ENCODE measurements around the gene AMN1. TPM values are rescaled to one million over a fixed set of nuclear protein-coding genes. Genes with fewer than 3 reads are reported as not detected.

AMN1 gene
- polyA plus RNA-seq, 1 donor from 2014 or later: 18.6 TPM

DNA sequence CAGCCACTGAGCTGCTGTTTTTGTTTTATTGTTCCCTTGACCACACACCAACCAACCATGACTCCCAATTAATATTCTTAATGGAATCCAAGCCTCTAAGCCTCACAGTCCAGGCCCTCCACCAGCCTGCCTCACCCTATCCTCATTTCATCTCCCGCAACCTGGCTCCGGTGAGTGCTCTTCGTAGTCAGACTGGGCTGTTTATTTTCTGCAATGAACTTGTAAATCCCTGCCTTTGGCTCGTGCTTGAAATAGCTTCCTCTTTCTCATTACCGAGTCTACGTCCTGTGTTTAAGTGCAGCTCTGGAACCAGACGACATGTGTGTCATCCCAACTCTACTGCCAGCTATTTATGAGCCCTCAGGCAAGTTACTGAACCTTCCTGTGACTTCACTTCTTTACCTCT is 81.7 kb downstream of the AMN1 start:
- Mint-ChIP-seq H3K4me3 (no peak overlapping the region), H3K9me3 (no peaks in the 10 kb centered on the region), H3K27ac (no peak overlapping the region), H3K27me3 (no peaks in the 10 kb centered on the region), H3K4me1 (peaks cover 9 to 17% (median 13%) of the 10 kb centered on the region in 3 donors), H3K36me3 (no peaks in the 10 kb centered on the region)

DNA sequence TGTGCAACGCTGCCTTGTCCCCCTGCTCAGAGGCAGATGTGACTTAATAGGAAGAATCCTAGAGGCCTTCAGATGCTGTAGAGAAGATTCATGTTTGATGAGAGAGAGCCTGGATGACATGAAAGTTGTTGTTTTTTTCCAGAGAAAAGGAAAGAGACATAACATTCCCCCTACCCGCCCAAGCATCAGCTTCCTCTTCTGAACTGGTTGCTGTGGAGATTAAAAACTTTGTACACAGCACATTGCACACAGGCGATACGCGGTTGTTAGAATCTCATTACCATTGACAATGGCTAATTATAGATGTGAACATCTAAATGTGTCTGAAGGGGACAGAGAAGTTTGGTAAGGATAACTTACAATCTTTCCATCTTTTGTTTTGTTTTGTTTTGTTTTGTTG is 82.9 kb downstream of the AMN1 start:
- peaks cover 9 to 19% (median 13%) of the 10 kb centered on the region in 3 donors for H3K4me1 Mint-ChIP-seq
- peak overlapping the region in 2 of 4 donors; percentile 20 to 76 for H3K4me3 Mint-ChIP-seq
- H3K27me3 Mint-ChIP-seq: no peaks in the 10 kb centered on the region
- no peak overlapping the region for H3K27ac Mint-ChIP-seq
- no peaks in the 10 kb centered on the region for H3K36me3 Mint-ChIP-seq
- no peaks in the 10 kb centered on the region for H3K9me3 Mint-ChIP-seq

DNA sequence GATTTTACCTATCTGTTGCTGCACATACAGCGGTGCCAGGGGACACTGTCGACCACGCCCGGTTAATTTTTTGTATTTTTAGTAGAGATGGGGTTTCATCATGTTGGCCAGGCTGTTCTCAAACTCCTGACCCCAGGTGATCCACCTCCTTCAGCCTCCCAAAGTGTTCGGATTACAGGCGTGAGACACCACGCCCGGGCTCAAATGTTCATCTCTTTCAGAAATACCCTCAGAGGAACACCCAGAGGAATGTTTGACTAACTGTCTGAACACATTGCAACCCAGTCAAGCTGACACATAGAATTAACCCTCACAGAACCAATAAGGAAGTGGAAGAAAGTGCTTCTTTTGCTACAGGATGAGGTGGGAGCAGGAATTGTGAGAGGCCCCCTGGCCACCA is 84.3 kb downstream of the AMN1 start:
- no peaks in the 10 kb centered on the region for H3K9me3 Mint-ChIP-seq
- H3K27ac Mint-ChIP-seq: no peak overlapping the region
- no peaks in the 10 kb centered on the region for H3K36me3 Mint-ChIP-seq
- H3K4me3 Mint-ChIP-seq: no peak overlapping the region
- peaks cover 9 to 22% (median 13%) of the 10 kb centered on the region in 3 donors for H3K4me1 Mint-ChIP-seq
- H3K27me3 Mint-ChIP-seq: no peaks in the 10 kb centered on the region

DNA sequence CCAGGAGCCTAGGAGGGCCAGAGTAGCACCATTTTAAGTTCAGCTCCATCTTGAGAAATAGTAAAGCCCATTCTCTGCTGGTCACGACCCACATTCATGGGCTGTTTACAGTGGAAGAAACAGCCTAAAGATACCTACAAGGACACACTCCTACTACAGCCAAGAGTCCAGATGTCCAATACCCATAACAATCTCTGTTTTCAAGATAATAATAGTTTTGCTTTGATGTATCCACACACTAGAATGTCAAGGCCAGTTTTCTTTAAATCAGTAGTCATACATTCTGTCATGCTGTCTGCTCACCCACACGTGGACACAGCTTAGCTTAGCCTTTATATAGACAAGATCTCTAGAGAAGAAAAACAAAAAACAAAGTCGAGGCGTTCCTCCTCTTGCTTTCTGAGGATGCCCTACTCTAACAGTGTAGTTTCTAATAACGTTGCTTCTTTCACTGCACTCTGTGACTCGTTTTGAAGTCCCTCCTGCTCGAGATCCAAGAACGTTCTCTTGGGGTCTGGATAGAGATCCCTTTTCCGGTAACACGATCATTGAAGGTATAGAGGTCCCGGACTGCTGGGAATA is 87.2 kb downstream of the AMN1 start:
- Mint-ChIP-seq H3K4me3 (no peak overlapping the region), H3K36me3 (no peaks in the 10 kb centered on the region), H3K4me1 (peaks cover 12 to 18% (median 15%) of the 10 kb centered on the region in 3 donors), H3K27me3 (no peaks in the 10 kb centered on the region), H3K27ac (peak overlapping the region in 1 of 3 donors; percentile 90), H3K9me3 (no peaks in the 10 kb centered on the region)

DNA sequence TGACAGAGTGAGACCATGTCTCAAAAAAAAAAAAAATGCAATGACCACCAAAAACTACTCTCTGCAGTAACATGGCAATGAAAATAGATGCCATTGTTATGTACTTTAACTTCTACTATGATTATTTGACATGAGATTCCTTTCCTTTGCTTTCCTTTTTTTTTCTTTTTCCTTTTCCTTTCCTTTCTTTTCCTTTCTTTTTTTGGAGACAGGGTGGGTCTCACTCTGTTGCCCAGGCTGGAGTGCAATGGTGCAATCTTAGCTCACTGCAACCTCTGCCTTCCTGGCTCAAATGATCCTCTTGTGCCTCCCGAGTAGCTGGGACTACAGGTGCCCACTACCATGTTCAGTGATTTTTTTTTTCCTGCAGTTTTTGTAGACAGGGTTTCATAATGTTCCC is 94.2 kb downstream of the AMN1 start:
- H3K36me3 Mint-ChIP-seq: no peaks in the 10 kb centered on the region
- peak overlapping the region in 1 of 3 donors; percentile 27 for H3K27ac Mint-ChIP-seq
- no peaks in the 10 kb centered on the region for H3K9me3 Mint-ChIP-seq
- peaks cover 19 to 35% (median 23%) of the 10 kb centered on the region in 3 donors for H3K4me1 Mint-ChIP-seq
- peak overlapping the region in 1 of 4 donors; percentile 32 for H3K4me3 Mint-ChIP-seq
- no peaks in the 10 kb centered on the region for H3K27me3 Mint-ChIP-seq

DNA sequence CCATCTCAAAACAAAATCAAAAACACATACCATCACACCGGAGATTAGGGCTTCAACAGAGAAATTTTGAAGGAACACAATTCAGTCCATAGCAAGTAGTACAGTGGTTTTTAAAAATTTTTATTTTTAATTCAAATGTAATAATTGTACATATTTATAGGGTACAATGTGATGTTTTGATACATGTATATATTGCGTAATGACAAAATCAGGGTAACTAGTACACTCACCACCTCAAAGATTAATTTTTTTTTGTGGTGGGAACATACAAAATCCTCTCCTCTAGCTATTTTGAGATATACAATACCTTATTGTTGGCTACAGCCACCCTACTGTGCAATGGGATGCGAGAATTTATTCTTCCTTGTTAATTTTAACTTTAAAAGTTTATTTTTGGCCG is 95.4 kb downstream of the AMN1 start:
- H3K9me3 Mint-ChIP-seq: peaks cover 0 to 2% (median 0%) of the 10 kb centered on the region in 3 donors
- H3K27ac Mint-ChIP-seq: no peak overlapping the region
- H3K36me3 Mint-ChIP-seq: no peaks in the 10 kb centered on the region
- no peaks in the 10 kb centered on the region for H3K27me3 Mint-ChIP-seq
- H3K4me3 Mint-ChIP-seq: no peak overlapping the region
- peaks cover 21 to 41% (median 25%) of the 10 kb centered on the region in 3 donors for H3K4me1 Mint-ChIP-seq

DNA sequence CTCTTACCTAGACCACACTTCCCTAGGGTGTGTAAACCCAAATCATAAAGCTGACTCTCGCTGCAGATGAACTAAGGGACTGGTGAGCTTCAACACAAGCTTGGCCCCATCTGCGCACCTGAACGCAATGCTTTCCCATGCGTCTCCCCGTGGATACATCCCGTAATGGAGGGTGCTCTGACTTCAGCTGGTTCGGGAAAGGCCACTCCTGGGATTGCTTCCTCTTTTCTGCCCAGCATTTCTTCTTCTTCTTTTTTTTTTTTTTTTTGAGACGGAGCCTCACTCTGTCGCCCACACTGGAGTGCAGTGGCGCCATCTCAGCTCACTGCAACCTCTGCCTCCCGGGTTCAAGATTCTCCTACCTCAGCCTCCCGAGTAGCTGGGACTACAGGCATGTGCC is 97.0 kb downstream of the AMN1 start:
- Mint-ChIP-seq H3K27ac (peak overlapping the region in 1 of 3 donors; percentile 49), H3K9me3 (peaks cover 0 to 2% (median 0%) of the 10 kb centered on the region in 3 donors), H3K4me3 (peak overlapping the region in 2 of 4 donors; percentile 9 to 79)

DNA sequence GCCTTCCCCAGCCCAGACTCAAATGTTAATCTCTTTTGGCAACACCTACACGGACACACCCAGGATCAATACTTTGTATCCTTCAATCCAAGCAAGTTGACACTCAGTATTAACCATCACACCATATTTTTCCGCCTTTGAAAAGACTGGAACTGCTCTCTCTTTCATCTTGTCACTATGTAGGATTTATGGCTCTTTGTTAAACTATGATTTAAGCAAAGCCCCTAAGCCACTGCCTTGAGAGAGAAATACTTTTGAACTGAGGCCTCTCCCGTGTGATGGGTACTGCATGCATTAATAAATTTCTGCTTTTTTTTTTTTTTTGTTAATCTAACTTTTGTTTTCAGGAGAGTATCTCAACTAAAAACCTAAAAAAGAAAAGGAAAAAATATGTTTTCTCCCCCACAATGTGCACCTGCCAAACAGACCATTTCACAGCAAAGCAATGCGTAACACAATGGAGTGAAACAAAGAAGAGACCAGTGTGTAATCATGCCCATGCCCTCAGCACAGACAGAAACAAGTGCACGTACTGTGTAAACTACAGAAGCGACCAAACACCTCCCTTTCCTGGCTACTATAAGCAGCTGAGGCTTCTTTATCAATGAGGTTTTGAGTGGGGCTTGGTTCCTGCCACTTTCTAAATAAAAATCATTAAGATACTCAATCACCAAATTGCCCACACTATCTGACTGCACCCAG is 97.6 kb downstream of the AMN1 start:
- peak overlapping the region in 2 of 4 donors; percentile 10 to 79 for H3K4me3 Mint-ChIP-seq
- peak overlapping the region in 2 of 3 donors; percentile 20 to 49 for H3K27ac Mint-ChIP-seq
- H3K4me1 Mint-ChIP-seq: peaks cover 14 to 33% (median 15%) of the 10 kb centered on the region in 3 donors
- no peaks in the 10 kb centered on the region for H3K36me3 Mint-ChIP-seq
- H3K9me3 Mint-ChIP-seq: peaks cover 0 to 2% (median 0%) of the 10 kb centered on the region in 3 donors
- H3K27me3 Mint-ChIP-seq: no peaks in the 10 kb centered on the region

More for the DNA sequence above, 97.0 kb downstream of the AMN1 start:
- peaks cover 19 to 40% (median 19%) of the 10 kb centered on the region in 3 donors for H3K4me1 Mint-ChIP-seq
- no peaks in the 10 kb centered on the region for H3K36me3 Mint-ChIP-seq
- H3K27me3 Mint-ChIP-seq: no peaks in the 10 kb centered on the region

DNA sequence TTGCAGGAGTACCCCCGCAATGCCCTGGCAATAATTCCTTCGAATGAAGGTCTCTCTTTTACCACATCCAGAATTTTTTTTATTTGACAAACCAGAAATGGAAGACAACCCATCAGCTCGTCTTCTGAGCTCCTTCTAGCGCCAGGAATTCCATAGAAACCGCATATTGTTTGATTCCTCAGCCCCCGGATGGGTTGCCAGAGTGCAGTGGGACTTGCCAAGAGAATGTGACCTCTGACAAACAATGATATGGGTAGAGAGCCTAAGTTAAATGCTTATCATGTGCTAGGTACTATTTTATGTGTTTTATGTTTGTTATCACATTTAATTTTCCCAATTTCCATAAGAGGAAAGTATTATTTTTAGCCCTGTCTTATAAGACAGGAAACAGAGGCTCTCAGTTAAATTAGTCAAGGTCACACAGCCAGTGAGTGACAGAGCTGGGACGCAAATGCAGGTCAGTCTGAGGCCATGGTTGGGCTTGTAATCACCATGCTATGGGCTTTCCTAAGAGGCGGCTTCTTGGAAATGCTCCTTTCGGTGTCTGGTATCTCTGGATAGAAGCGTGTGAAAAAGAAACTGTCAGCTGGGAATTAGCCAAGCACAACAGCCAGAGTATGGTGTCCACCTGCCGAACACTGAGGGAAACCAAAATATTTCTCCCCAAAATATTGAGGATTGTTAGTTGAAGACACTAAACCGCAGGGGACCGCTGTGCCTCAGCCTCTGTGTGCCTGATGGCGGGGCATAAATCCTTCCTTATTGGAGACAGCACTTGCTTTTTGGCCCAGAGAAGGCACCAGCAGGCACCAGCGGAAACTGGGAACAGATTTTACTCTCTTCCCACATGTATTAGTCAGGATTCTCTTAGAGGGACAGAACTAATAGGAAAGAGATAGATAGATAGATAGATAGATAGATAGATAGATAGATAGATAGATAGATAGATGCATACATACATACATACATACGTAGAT is 98.8 kb downstream of the AMN1 start:
- H3K36me3 Mint-ChIP-seq: no peaks in the 10 kb centered on the region
- peaks cover 13 to 32% (median 13%) of the 10 kb centered on the region in 3 donors for H3K4me1 Mint-ChIP-seq
- no peaks in the 10 kb centered on the region for H3K27me3 Mint-ChIP-seq
- peak overlapping the region; percentile 20 to 72 (median 50) for H3K27ac Mint-ChIP-seq
- no peak overlapping the region for H3K4me3 Mint-ChIP-seq
- peaks cover 0 to 2% (median 0%) of the 10 kb centered on the region in 3 donors for H3K9me3 Mint-ChIP-seq

DNA sequence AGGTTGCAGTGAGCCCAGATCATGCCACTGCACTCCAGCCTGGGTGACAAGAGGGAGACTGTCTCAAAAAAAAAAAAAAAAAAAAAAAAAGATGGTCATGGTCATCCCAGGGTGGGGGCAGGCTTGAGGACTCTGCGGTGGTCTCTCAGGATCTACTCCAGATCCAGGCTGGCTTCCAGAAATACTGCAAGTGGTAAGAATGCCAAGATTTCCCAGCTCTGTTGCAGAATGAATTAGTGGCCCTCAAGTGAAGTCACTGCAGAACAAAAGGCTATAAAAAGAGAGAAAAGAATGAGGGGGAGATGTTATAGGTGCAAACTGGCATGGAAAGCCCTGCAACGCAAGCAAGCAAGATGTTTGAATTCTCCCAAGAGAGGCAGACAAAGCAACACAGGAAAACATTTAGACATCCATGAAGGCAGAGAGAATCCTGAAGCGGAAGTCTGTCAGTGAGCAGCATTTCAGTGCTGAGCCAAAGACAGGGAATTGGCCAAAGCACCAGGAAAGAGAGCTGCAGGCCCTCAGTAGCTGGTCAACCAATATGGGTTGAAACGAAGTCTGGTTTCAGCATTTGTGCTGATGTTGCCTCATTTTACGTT is 101.3 kb downstream of the AMN1 start:
- Mint-ChIP-seq H3K27ac (no peak overlapping the region), H3K9me3 (peaks cover 0 to 2% (median 0%) of the 10 kb centered on the region in 3 donors), H3K27me3 (no peaks in the 10 kb centered on the region), H3K4me3 (no peak overlapping the region), H3K4me1 (peaks cover 12 to 29% (median 13%) of the 10 kb centered on the region in 3 donors), H3K36me3 (no peaks in the 10 kb centered on the region)

DNA sequence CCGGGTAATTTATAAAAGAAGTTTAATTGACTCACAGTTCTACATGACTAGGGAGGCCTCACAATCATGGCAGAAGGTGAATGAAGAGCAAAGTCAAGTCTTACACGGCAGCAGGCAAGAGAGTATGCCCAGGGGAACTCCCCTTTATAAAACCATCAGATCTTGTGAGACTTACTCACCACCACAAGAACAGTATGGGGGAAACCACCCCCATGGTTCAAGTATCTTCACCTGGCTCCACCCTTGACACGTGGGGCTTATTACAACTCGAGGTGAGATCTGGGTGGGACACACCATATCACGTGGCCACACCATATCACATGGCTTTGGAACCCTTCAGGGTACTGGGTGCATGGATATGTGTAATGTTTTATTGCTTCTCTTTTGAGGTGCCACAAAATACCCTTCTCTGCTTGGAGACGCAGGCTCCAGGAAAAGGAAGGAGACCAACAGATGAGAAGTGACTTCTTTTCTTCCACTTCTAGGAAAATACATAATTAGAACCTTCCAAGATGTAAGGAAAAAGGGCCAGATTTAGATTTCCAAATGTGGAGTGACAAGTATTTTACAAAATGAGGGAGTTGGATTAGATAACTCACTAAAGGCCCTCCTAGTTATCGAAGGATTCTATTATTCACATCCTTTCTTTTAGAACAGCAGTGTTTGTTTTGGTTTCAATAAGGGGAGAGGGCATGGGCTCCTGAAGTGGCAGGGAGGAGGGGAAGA is 102.4 kb downstream of the AMN1 start:
- Mint-ChIP-seq H3K27ac (no peak overlapping the region), H3K4me1 (peaks cover 4 to 18% (median 6%) of the 10 kb centered on the region in 3 donors), H3K4me3 (no peak overlapping the region), H3K36me3 (no peaks in the 10 kb centered on the region), H3K27me3 (no peaks in the 10 kb centered on the region), H3K9me3 (peaks cover 0 to 2% (median 0%) of the 10 kb centered on the region in 3 donors)

DNA sequence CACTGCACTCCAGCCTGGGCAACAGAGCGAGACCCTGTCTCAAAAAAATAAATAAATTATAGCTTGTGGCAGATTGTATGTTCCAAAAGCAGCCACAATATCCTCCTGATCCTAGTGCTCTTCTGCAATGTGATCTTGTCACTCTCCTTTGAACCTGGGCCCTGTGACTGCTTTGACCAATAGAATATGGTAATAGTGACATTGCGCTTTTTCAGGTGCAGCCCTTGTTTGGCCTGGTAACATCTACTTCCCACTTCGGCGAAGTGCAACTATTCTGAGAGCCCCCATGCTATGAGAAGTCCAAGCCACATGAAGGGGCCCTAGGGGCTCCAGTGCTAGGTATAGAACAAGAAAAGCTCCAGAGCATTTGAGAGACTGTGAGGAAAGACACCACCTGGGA is 106.8 kb downstream of the AMN1 start:
- Mint-ChIP-seq H3K4me1 (peaks cover 0 to 7% (median 4%) of the 10 kb centered on the region in 3 donors), H3K27me3 (no peaks in the 10 kb centered on the region), H3K9me3 (no peaks in the 10 kb centered on the region), H3K4me3 (no peak overlapping the region), H3K36me3 (no peaks in the 10 kb centered on the region), H3K27ac (peak overlapping the region in 1 of 3 donors; percentile 50)
